T-cell (primary cell): ENCODE results near the gene SLC2A13. TPM values are rescaled to one million over a fixed set of nuclear protein-coding genes. Genes with fewer than 3 reads are reported as not detected.

Experiments
- ATAC-seq, 4 experiments: fragments of 200-7000 bp in 3 of 4; fragments of 150-1000 bp in 1 of 4; cut with Tn5 transposase; replicated peaks in 1 of 4; 1 replicate in 3 of 4; 2 replicates in 1 of 4; pipeline ENCODE4 v1.10.0; 2021; ENCODE audit warnings: moderate library complexity in 3 of 4, mild to moderate bottlenecking in 2 of 4, moderate number of reproducible peaks in 1 of 4
- CTCF ChIA-PET, 2 donors: fragments of 300-600 bp; sonication (Branson Sonifier 250); formaldehyde crosslinking; loops; one replicate each; lab custom pipeline; 2022; ENCODE audit warnings: antibody characterized with exemption in 2 of 2; lab: Charles Lee
- POLR2A ChIA-PET, 2 donors: fragments of 300-600 bp; sonication (Branson Sonifier 250); formaldehyde crosslinking; loops; one replicate each; lab custom pipeline; 2022; ENCODE audit warnings: antibody characterized with exemption in 2 of 2; lab: Charles Lee
- DNase-seq, 35 experiments: peaks; one replicate each; pipeline versions ENCODE4 v3.0.0 to v3.0.0-alpha.2; 2013 to 2023
- H3K27ac ChIP-seq: one replicate; pipeline ENCODE4 v1.5.1; 2013; ENCODE audit warnings: low read length
- H3K27me3 ChIP-seq, 2 experiments: replicated peaks in 1 of 2; 1 replicate in 1 of 2; 2 replicates in 1 of 2; pipeline versions ENCODE4 v1.6.1 to v1.7.0; 2013; ENCODE audit warnings: low read length in 1 of 2, mixed read lengths in 1 of 2; ENCODE audit not compliant: control insufficient read depth in 2 of 2, insufficient read depth in 2 of 2; ENCODE audit errors: extremely low read depth in 1 of 2
- H3K36me3 ChIP-seq, 2 donors: 1 replicate in 1 of 2; 2 replicates in 1 of 2; pipeline versions ENCODE4 v1.6.1 to v1.7.0; 2013; ENCODE audit warnings: low read length in 1 of 2; ENCODE audit not compliant: control insufficient read depth in 2 of 2, insufficient read depth in 1 of 2; ENCODE audit errors: extremely low read depth in 1 of 2
- H3K4me1 ChIP-seq, 2 experiments: 1 replicate in 1 of 2; 2 replicates in 1 of 2; pipeline versions ENCODE4 v1.6.1 to v1.7.0; 2013; ENCODE audit warnings: low read length in 2 of 2, mixed read lengths in 1 of 2; ENCODE audit not compliant: insufficient read depth in 2 of 2, control insufficient read depth in 1 of 2; ENCODE audit errors: extremely low read depth in 1 of 2
- H3K4me3 ChIP-seq, 2 donors: 1 replicate in 1 of 2; 2 replicates in 1 of 2; pipeline versions ENCODE4 v1.5.1 to v1.7.0; 2013; ENCODE audit warnings: mild to moderate bottlenecking in 2 of 2, low read length in 1 of 2, moderate library complexity in 1 of 2; ENCODE audit not compliant: control insufficient read depth in 1 of 2; ENCODE audit errors: extremely low read depth in 1 of 2
- H3K9me3 ChIP-seq: 2 replicates; pipeline ENCODE4 v1.7.0; 2013
- H3K27ac Mint-ChIP-seq, 2 donors: one replicate each; pipeline ENCODE4 v1.8.0; 2020 to 2021; ENCODE audit warnings: mild to moderate bottlenecking in 2 of 2, mixed read lengths in 2 of 2
- H3K27me3 Mint-ChIP-seq, 2 donors: one replicate each; pipeline ENCODE4 v1.8.0; 2021 to 2022; ENCODE audit warnings: mixed read lengths in 2 of 2
- H3K36me3 Mint-ChIP-seq: one replicate; pipeline ENCODE4 v1.8.0; 2021; ENCODE audit warnings: mixed read lengths
- H3K4me1 Mint-ChIP-seq, 3 donors: one replicate each; pipeline ENCODE4 v1.8.0; 2020 to 2022; ENCODE audit warnings: mixed read lengths in 3 of 3, mild to moderate bottlenecking in 1 of 3
- H3K4me3 Mint-ChIP-seq, 3 donors: one replicate each; pipeline ENCODE4 v1.8.0; 2020 to 2022; ENCODE audit warnings: mild to moderate bottlenecking in 3 of 3, mixed read lengths in 3 of 3, moderate library complexity in 3 of 3
- H3K9me3 Mint-ChIP-seq, 3 donors: one replicate each; pipeline ENCODE4 v1.8.0; 2020 to 2022; ENCODE audit warnings: mixed read lengths in 3 of 3
- WGBS: methylation state at CpG from one replicate; pipeline ENCODE4 v1.1.5; 2013; ENCODE audit warnings: missing lambda C conversion rate; ENCODE audit not compliant: insufficient coverage; 5-methylcytosine and 5-hydroxymethylcytosine counted together
- total RNA-seq, 35 experiments: library from RNA in 6 of 35; stranded (reverse) in 6 of 35; fragments of 120-200 nt in 1 of 35; gene quantifications; one replicate each; pipeline versions ENCODE4 v1.2.1 to v1.2.4 and lab custom pipeline; 2013 to 2026

Gene SLC2A13
- total RNA-seq (1 to 10 TPM; 4.2 to 6.0 (median 5.1) TPM), total RNA-seq (lab: John Stamatoyannopoulos, UW) (3.4 to 17.7 (median 8.7) reads per million in 29 experiments)
- total RNA-seq (2013) = 4.2 TPM

DNA sequence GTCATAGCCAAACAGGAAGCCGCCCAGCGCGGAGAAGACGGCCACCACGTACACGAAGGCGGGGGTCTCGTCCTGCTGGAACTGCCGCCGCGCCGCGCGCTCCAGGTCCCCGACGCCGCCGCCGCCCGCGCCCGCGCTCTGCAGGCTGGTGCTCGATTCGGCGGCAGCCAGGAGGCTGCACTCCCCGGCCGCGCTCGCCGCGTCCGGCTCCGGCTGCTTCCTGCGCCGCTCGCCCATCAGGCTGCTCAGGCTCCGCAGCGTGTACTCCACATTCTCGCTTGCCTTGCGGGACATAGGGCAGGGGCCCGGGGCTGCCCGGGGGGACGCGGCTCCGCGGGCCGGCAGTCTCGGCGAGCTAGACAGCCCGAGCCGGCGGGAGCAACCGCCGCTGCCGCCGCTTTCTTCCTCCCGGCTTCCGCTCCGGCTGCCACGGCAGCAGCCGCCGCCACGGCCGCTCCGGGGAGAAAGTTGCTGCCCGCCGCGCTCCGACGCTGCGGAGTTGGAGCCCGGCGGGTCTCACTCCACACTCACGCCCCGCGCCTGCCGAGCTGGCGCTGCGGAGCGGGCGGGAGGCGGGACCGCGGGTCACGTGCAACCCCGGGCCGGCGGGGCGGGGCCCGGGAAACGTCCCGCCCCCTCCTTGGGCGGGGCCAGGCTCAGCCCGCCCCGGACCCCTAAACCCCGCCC is at the start of gene SLC2A13:
Gene SLC2A13 (minus strand): TSS at position 567 of the 687 bp plus-strand sequence. CDS start 273 bp downstream, at position 294.
- WGBS = under 1% methylated on average over 97 of the region's 97 CpGs
- H3K9me3 ChIP-seq = no peaks in the 10 kb centered on the region
- H3K36me3 ChIP-seq = no peaks in the 10 kb centered on the region
- peak within 1 kb of the TSS; percentile 38 for H3K27ac ChIP-seq
- H3K9me3 Mint-ChIP-seq = no peaks in the 10 kb centered on the region
- CTCF ChIA-PET = interaction anchor here (0.5 to 5.6 kb wide), 10 partner anchors 9 to 1969 kb away, joined by 3 to 46 read pairs (median 4); no protein-coding TSS in a partner anchor
- H3K4me3 ChIP-seq = peak within 1 kb of the TSS; percentile 59 to 69
- peak within 1 kb of the TSS; percentile 82 to 87 (median 82) for H3K4me3 Mint-ChIP-seq
- H3K27me3 Mint-ChIP-seq = peaks cover 5 to 6% of the 10 kb centered on the region in 2 donors
- H3K36me3 Mint-ChIP-seq = no peaks in the 10 kb centered on the region
- peaks cover 33 to 46% (median 37%) of the 10 kb centered on the region in 3 donors for H3K4me1 Mint-ChIP-seq
- POLR2A ChIA-PET = no interaction called here
- H3K27me3 ChIP-seq = peaks cover 2 to 4% of the 10 kb centered on the region in 2 experiments
- peaks cover 9 to 20% of the 10 kb centered on the region in 2 experiments for H3K4me1 ChIP-seq
- ATAC-seq (peak; percentile 84 to 90 (median 89)), DNase-seq (peak; percentile 35 to 89 (median 67))
- H3K27ac Mint-ChIP-seq = peak within 1 kb of the TSS; percentile 81 to 89

- H3K36me3 Mint-ChIP-seq = no peaks in the 10 kb centered on the region
- Histone ChIP-seq H3K9me3 (no peaks in the 10 kb centered on the region), H3K4me3 (no peak overlapping the region), H3K4me1 (no peaks in the 10 kb centered on the region), H3K27me3 (no peaks in the 10 kb centered on the region), H3K36me3 (no peaks in the 10 kb centered on the region), H3K27ac (no peak overlapping the region)
- ChIA-PET CTCF (interaction anchor here (0.6 to 1.5 kb wide), 2 partner anchors 53 to 159 kb away, joined by 3 read pairs; no protein-coding TSS in a partner anchor), POLR2A (no interaction called here)
- H3K27ac Mint-ChIP-seq = no peak overlapping the region
- 100% methylated on average over 1 of the region's 4 CpGs for WGBS
- ATAC-seq (no peak), DNase-seq (no peak)
- H3K27me3 Mint-ChIP-seq = peaks cover 17 to 26% of the 10 kb centered on the region in 2 donors
- H3K4me3 Mint-ChIP-seq = no peak overlapping the region
- no peaks in the 10 kb centered on the region for H3K4me1 Mint-ChIP-seq
- H3K9me3 Mint-ChIP-seq = no peaks in the 10 kb centered on the region
Observed at GRCh38 chr12:40154381-40154780, 48.5 kb upstream of the SLC2A13 start.

DNA sequence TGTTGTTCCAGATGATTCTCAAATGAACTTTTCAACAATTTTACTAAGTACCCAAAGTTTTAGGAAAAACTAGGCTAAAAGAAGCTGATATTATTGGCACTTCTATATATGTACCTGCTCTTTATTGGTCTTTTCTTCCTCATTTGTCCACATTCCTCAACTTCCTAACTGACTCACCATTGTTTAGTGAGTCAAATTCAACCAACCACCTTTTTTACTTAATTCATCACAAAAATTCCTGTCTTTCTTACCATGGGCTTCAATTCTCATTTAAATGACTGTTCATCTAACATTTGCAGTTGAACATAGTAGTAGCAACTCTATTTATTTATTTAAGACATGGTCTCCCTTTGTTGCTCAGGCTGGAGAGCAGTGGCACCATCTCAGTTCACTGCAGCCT is 47.6 kb upstream of the SLC2A13 start:
- Mint-ChIP-seq H3K4me1 (no peaks in the 10 kb centered on the region), H3K9me3 (no peaks in the 10 kb centered on the region), H3K27ac (no peak overlapping the region), H3K36me3 (no peaks in the 10 kb centered on the region), H3K27me3 (peaks cover 11 to 18% of the 10 kb centered on the region in 2 donors), H3K4me3 (no peak overlapping the region)
- H3K27ac ChIP-seq = no peak overlapping the region
- H3K36me3 ChIP-seq = no peaks in the 10 kb centered on the region
- DNase-seq (no peak), ATAC-seq (no peak)
- no peaks in the 10 kb centered on the region for H3K9me3 ChIP-seq
- ChIA-PET CTCF (interaction anchor here in 1 of 2 donors (1.5 kb wide), 1 partner anchor 160 kb away, joined by 3 read pairs; no protein-coding TSS in a partner anchor), POLR2A (no interaction called here)
- H3K4me3 ChIP-seq = no peak overlapping the region
- H3K27me3 ChIP-seq = no peaks in the 10 kb centered on the region
- no peaks in the 10 kb centered on the region for H3K4me1 ChIP-seq

GRCh38 chr12:40152783-40153383 is 47.0 kb upstream of the SLC2A13 start:
- ATAC-seq = peak in 2 of 4 experiments; percentile 46 to 50
- WGBS = no CpG with 5 or more reads among the region's 4 CpGs
- Mint-ChIP-seq H3K36me3 (no peaks in the 10 kb centered on the region), H3K4me3 (no peak overlapping the region), H3K9me3 (no peaks in the 10 kb centered on the region), H3K27ac (no peak overlapping the region), H3K4me1 (no peaks in the 10 kb centered on the region), H3K27me3 (peaks cover 10 to 14% of the 10 kb centered on the region in 2 donors)
- no peaks in the 10 kb centered on the region for H3K9me3 ChIP-seq
- H3K4me3 ChIP-seq = no peak overlapping the region
- H3K36me3 ChIP-seq = no peaks in the 10 kb centered on the region
- no peak overlapping the region for H3K27ac ChIP-seq
- ChIA-PET POLR2A (no interaction called here), CTCF (no interaction called here)
- peak in 21 of 35 experiments; percentile 7 to 62 (median 21) for DNase-seq
- H3K27me3 ChIP-seq = no peaks in the 10 kb centered on the region
- H3K4me1 ChIP-seq = no peaks in the 10 kb centered on the region

DNA sequence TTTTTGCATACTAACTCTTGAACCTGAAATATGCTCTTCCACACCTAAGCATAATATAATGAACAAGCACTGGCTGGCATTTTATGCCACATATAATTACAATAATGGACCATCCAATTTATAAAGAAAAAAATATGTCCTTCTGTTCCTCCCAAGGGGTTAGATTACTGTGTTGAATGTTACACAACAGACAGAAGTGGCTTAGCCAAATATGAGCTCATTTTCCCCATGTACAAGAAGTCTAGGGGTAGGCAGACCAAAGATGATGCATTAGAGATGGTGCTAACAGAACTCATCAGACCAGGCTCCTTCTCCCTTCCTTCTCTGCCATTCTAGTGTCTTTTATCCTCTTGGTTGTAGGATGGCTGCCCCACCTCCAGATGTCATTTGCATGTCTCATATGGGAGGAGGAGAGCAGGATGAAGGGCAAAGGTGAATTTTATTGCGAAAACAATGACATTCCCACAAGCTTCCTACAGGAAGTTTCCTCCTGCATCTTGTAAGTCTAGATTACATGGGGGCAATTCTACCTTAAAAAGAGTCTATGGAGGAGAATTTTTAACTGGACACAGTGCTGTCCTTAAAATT is 43.9 kb upstream of the SLC2A13 start:
- H3K36me3 ChIP-seq = no peaks in the 10 kb centered on the region
- ChIA-PET CTCF (interaction anchor here in 1 of 2 donors (1.2 kb wide), 1 partner anchor 11 kb away, joined by 4 read pairs; no protein-coding TSS in a partner anchor), POLR2A (no interaction called here)
- no peaks in the 10 kb centered on the region for H3K27me3 ChIP-seq
- H3K27ac ChIP-seq = no peak overlapping the region
- ATAC-seq (peak in 1 of 4 experiments; percentile 34), DNase-seq (no peak)
- H3K9me3 ChIP-seq = no peaks in the 10 kb centered on the region
- H3K27ac Mint-ChIP-seq = no peak overlapping the region
- no peaks in the 10 kb centered on the region for H3K4me1 ChIP-seq
- H3K4me1 Mint-ChIP-seq = no peaks in the 10 kb centered on the region
- no peak overlapping the region for H3K4me3 ChIP-seq
- no peaks in the 10 kb centered on the region for H3K9me3 Mint-ChIP-seq
- H3K4me3 Mint-ChIP-seq = no peak overlapping the region
- H3K27me3 Mint-ChIP-seq = peaks cover 5 to 9% of the 10 kb centered on the region in 2 donors
- no peaks in the 10 kb centered on the region for H3K36me3 Mint-ChIP-seq
- WGBS = no CpG with 5 or more reads among the region's 1 CpG
